ENCODE data around the gene PACSIN3.

PACSIN3 gene

DNA sequence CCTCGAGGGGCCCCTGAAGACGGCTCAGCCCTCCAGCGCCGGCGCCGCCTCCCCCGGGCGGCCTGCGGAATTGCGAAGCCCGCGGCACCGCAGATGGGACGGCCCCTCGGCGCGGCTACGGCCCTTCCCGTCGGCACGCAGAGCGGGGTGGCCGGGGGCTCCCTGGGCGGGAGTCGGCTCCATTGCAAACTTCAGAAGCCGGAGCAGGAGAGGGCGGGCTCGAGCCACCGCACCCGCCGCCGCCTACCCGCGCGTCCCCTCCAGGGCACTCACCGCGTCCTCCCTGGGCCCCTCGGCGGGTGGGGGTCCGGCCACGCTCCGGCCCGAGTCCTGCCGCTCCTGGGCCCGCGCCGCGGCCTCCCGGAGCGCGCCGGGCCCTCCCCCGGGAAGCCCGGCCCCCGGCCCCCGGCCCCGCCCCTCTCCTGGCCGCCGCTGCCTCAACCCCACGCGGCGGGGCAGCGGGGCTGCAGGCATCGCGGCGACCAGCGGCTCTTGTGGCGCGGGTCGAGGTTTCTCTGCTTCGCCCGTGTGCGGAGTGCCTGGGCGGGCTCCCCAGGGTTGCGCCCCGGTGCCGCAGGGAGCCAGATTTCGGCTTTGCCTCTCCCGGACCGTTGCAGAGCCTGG lies at the start of gene PACSIN3:
PACSIN3 (minus strand) TSS at position 359 of the 624 bp plus-strand sequence. CDS start 3,707 bp downstream, outside the sequence.
- H3K27ac ChIP-seq (ENCODE audit: low read length), result no peak within 1 kb of the TSS

DNA sequence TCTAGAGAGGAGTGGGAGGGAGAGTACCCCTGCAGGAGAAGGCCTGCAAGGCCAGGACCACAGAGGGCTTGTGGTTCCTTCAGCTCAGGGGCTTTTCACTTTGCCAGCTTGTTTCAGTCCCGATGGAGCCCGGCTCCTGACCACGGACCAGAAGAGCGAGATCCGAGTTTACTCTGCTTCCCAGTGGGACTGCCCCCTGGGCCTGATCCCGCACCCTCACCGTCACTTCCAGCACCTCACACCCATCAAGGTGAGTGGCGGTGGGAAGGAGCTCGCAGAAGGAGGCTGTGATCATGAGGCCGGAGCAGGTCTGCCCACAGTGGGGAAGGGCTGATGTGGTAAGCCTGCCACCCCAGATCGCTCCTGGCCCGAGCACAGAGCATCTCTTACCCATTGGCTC lies 48.9 kb upstream of the PACSIN3 start:
- no peak for TF ChIP-seq EZH2 (IDR thresholded peaks at IDR 0.05; ENCODE audit: borderline replicate concordance, low read depth, low read length, severe bottlenecking)
- TF ChIP-seq CTCF (IDR thresholded peaks at IDR 0.05; ENCODE audit: borderline replicate concordance, extremely low read depth, low read length, poor library complexity, severe bottlenecking), result no peak
- H3K36me3 ChIP-seq (ENCODE audit: insufficient read depth, low read length), result peaks cover 65% of the 10 kb centered on the region
- no peak overlapping the region for H3K9ac ChIP-seq (ENCODE audit: low read depth, low read length)

More for the DNA sequence above, at the start of gene PACSIN3:
- Histone ChIP-seq H3K36me3 (ENCODE audit: insufficient read depth, low read length) (no peaks in the 10 kb centered on the region), H3K9me3 (ENCODE audit: insufficient read depth, low read length, severe bottlenecking) (no peaks in the 10 kb centered on the region), H2AFZ (ENCODE audit: low read depth, low read length) (peak within 1 kb of the TSS; percentile 78), H3K4me2 (ENCODE audit: insufficient read depth, low read length) (peak within 1 kb of the TSS; percentile 87), H3K79me2 (ENCODE audit: insufficient read depth, low read length) (no peaks in the 10 kb centered on the region), H3K4me1 (ENCODE audit: insufficient read depth, low read length) (peaks cover 22% of the 10 kb centered on the region), H3K9ac (ENCODE audit: low read depth, low read length) (peak within 1 kb of the TSS; percentile 62), H3K4me3 (ENCODE audit: low read depth in 1 of 2, low read length in 2 of 2) (peak within 1 kb of the TSS; percentile 45 to 67; a peak in 3 of 4 replicates), H4K20me1 (ENCODE audit: insufficient read depth, low read length) (no peaks in the 10 kb centered on the region), H3K27me3 (ENCODE audit: insufficient read depth, low read length, poor library complexity) (peaks cover 27% of the 10 kb centered on the region)
- peak; percentile 20 for TF ChIP-seq CTCF (IDR thresholded peaks at IDR 0.05; ENCODE audit: borderline replicate concordance, extremely low read depth, low read length, poor library complexity, severe bottlenecking)
- peak; percentile 20 for TF ChIP-seq EZH2 (IDR thresholded peaks at IDR 0.05; ENCODE audit: borderline replicate concordance, low read depth, low read length, severe bottlenecking)
- DNase-seq, result peak; percentile 39
- peak; percentile 76 for ATAC-seq (ENCODE audit: insufficient read depth, low read depth)

DNA sequence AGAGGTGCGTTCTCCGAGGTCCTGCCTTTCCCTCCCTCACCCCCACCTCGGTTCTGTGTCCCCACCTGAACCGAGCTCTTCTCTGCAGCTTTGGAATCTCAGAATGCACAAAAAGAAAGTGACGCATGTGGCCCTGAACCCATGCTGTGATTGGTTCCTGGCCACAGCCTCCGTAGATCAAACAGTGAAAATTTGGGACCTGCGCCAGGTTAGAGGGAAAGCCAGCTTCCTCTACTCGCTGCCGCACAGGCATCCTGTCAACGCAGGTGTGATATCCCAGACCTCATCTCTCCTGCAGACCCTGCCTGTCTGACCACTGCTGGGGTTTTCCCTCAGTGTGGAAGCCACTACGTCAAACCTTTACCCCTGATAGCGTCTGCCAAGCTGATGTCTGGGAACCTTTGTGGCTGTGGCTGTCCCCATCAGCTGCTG lies 48.5 kb upstream of the PACSIN3 start:
- Histone ChIP-seq H3K4me1 (ENCODE audit: insufficient read depth, low read length) (no peaks in the 10 kb centered on the region), H2AFZ (ENCODE audit: low read depth, low read length) (no peak overlapping the region), H3K79me2 (ENCODE audit: insufficient read depth, low read length) (no peaks in the 10 kb centered on the region), H3K4me2 (ENCODE audit: insufficient read depth, low read length) (no peak overlapping the region), H3K9me3 (ENCODE audit: insufficient read depth, low read length, severe bottlenecking) (no peaks in the 10 kb centered on the region), H3K36me3 (ENCODE audit: insufficient read depth, low read length) (peaks cover 63% of the 10 kb centered on the region), H3K4me3 (ENCODE audit: low read depth in 1 of 2, low read length in 2 of 2) (no peak overlapping the region), H3K9ac (ENCODE audit: low read depth, low read length) (no peak overlapping the region), H3K27ac (ENCODE audit: low read length) (no peak overlapping the region), H4K20me1 (ENCODE audit: insufficient read depth, low read length) (no peaks in the 10 kb centered on the region), H3K27me3 (ENCODE audit: insufficient read depth, low read length, poor library complexity) (no peaks in the 10 kb centered on the region)
- peak; percentile 45 for ATAC-seq (ENCODE audit: insufficient read depth, low read depth)
- TF ChIP-seq EZH2 (IDR thresholded peaks at IDR 0.05; ENCODE audit: borderline replicate concordance, low read depth, low read length, severe bottlenecking) (no peak), CTCF (IDR thresholded peaks at IDR 0.05; ENCODE audit: borderline replicate concordance, extremely low read depth, low read length, poor library complexity, severe bottlenecking) (no peak)
- peak; percentile 48 for DNase-seq

More for the DNA sequence above, 48.9 kb upstream of the PACSIN3 start:
- Histone ChIP-seq H3K4me2 (ENCODE audit: insufficient read depth, low read length) (no peak overlapping the region), H2AFZ (ENCODE audit: low read depth, low read length) (no peak overlapping the region), H3K9me3 (ENCODE audit: insufficient read depth, low read length, severe bottlenecking) (no peaks in the 10 kb centered on the region), H3K4me1 (ENCODE audit: insufficient read depth, low read length) (no peaks in the 10 kb centered on the region), H3K79me2 (ENCODE audit: insufficient read depth, low read length) (no peaks in the 10 kb centered on the region), H3K27ac (ENCODE audit: low read length) (no peak overlapping the region), H4K20me1 (ENCODE audit: insufficient read depth, low read length) (no peaks in the 10 kb centered on the region), H3K4me3 (ENCODE audit: low read depth in 1 of 2, low read length in 2 of 2) (no peak overlapping the region), H3K27me3 (ENCODE audit: insufficient read depth, low read length, poor library complexity) (no peaks in the 10 kb centered on the region)
- ATAC-seq (ENCODE audit: insufficient read depth, low read depth), result no peak; the same call in 2 of the 3 replicates
- no peak for DNase-seq

Data from DND-41 (cell line).